GM12892 (cell line): ENCODE data around the gene TCERG1.

ENCODE experiments used
- POLR2A ChIP-seq: IDR thresholded peaks from 2 replicates; pipeline ENCODE4 v1.6.1; 2011; ENCODE audit warnings: low read depth, low read length, control low read depth
- POLR2AphosphoS5 ChIP-seq: IDR thresholded peaks from 2 replicates; pipeline ENCODE4 v1.6.1; 2011; ENCODE audit warnings: low read depth, low read length, control low read depth

- TF ChIP-seq POLR2A (no peak), POLR2AphosphoS5 (no peak)
These were observed 47.5 kb downstream of the TCERG1 start for GRCh38 chr5:146494656-146495055.
